Adipose tissue (tissue), 3 donors: Measurements from ENCODE around the gene KCNH1. TPM values are rescaled to one million over a fixed set of nuclear protein-coding genes. Genes with fewer than 3 reads are reported as not detected.

Source experiments
- H3K27ac ChIP-seq: one replicate; pipeline ENCODE4 v1.5.1; 2013; ENCODE audit warnings: low read depth, low read length
- WGBS, 3 donors: extraction: QIAGEN DNeasy Blood & Tissue Kit; methylation state at CpG; one replicate each; pipeline ENCODE4 v1.1.7; 2013; 5-methylcytosine and 5-hydroxymethylcytosine counted together
- polyA plus RNA-seq, 3 donors: library from polyadenylated mRNA; stranded (reverse); fragments of 200-250 nt; gene quantifications; one replicate each; pipeline ENCODE4 v1.2.3, GENCODE V29; 2013
- donor health status: healthy with polysubstance abuse.
- donor health status: Bipolar disorder and iron deficiency.
- donor health status: healthy.

The KCNH1 gene
- polyA plus RNA-seq, 3 donors = 0.08 to 0.15 TPM; not detected in 1

DNA sequence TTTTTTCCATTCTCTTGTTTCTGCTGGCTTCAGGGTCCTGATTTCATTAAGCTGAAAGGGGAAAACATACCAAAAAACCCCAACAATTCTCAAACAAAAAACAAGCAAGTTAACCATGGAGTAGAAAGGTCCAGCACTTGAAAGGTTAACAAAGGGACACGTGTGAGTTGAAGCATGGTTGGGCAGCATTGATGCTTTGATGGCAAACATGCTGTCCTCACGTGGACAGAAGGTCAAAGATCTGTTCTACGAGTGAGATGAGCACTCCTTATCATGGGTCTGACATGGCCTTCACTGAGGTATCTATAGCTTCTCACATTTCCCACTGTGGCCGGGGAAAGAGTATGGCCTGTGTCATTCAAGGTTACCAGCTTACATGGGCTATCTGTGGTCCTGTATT lies 410.3 kb downstream of the KCNH1 start:
- H3K27ac ChIP-seq = no peak overlapping the region
- WGBS, 3 donors = 41 to 44% (median 41%) methylated on average over 4 of the region's 4 CpGs

DNA sequence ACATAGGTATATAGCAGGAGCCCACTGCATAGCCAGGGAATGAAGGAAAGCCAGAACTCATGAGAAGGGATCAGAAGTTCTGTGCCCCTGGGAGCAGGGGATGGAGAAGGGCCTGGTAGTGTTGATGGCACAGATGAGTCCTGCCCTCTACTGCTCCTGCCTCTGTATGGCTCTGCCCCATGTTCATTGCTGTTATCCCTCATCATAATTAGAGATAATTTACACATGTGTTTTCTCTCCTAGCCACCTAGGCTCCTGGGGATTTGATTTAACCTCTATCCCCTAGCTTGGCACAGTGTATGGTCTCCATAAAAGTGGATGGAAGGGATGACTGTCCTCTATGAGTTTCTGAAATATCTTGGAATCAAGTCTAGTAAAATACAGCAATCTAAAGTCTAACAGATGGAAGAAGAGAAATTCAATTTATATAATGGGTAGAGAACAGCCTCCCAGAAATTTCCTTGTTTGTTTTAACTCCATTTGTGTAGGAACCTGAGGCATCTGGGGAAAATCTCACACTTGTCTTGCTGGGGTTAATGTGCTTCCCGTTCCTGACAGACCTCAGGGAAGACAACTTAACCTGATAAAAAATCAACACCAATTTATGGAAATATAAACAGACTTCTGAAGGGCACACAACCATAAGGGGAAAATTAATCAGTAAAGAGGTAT lies 411.4 kb downstream of the KCNH1 start:
- no peak overlapping the region for H3K27ac ChIP-seq
- WGBS, 3 donors = 8 to 42% (median 40%) methylated on average over 1 of the region's 1 CpG

DNA sequence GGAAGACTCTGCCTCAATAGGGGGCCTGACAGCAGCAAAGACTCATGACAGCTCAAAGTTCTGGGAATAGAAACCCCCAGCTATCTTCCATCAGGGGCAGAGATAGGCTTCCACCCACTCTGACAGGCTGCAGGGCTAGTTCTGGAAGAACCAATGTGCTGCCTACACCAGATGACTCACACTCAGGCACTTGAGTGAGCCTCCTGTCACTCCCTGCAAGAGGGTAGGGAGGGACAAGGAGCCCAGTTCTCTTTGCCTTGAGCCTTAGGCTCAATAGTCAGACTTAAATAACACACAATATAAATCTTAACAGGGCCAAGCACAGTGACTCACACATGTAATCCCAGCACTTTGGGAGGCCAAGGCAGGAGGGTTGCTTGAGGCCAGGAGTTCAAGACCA lies 418.9 kb downstream of the KCNH1 start:
- H3K27ac ChIP-seq = no peak overlapping the region

DNA sequence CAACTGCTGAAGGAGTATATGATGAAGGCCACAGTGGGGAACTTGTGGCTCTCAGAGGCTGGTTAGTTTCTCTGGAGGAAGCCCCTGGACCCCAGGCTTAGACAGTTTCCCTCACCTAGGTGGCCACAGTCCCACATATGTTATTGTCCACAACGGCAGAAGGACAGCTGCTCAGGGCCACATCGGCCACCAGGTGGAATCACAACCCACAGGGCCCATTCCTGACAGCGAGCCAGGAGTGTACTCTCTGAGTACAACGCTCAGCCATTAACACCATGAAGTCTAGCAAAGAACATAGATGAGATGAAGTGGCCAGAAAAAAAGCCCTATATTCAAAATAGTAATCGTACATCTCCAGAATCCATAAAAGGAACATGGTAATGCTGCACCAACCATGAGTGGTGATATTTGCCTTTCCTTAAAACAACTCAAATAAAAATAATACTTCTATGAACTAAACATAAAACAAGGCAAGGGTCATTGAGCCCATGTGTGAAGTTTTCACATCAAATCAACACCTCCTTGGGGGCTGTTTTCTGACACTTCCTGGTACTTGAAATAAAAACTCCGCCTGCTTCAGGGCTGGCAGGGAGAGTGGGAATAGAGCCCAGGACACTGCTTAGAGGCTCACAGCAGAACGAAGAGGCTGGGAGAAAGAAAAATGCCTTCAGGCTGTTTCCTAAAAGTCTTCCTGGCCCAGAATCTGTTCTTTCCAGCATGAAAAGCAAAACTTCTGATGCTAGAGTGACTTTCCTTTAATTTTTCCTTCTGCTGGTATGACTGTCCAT lies 421.9 kb downstream of the KCNH1 start:
- no peak overlapping the region for H3K27ac ChIP-seq
- 66 to 75% (median 69%) methylated on average over 7 of the region's 7 CpGs for WGBS, 3 donors

DNA sequence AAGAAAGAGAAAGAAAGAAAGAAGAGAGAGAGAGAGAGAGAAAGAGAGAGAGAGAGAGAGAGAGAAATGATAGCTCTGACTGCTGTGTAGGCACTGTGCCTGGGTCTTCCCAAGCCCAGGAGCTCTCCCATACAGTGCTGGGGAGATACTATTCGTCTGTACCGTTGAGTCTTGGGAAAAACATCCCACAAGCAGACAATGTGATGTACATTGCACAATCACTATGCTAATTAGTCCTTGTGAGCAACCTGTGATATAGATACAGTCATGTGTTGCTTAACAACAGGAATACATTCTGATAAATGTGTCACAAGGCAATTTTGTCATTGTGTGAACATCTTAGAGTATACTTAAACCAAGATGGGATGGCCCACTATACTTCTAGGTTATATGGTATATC lies 424.2 kb downstream of the KCNH1 start:
- 74 to 83% (median 80%) methylated on average over 2 of the region's 2 CpGs for WGBS, 3 donors
- H3K27ac ChIP-seq = no peak overlapping the region

DNA sequence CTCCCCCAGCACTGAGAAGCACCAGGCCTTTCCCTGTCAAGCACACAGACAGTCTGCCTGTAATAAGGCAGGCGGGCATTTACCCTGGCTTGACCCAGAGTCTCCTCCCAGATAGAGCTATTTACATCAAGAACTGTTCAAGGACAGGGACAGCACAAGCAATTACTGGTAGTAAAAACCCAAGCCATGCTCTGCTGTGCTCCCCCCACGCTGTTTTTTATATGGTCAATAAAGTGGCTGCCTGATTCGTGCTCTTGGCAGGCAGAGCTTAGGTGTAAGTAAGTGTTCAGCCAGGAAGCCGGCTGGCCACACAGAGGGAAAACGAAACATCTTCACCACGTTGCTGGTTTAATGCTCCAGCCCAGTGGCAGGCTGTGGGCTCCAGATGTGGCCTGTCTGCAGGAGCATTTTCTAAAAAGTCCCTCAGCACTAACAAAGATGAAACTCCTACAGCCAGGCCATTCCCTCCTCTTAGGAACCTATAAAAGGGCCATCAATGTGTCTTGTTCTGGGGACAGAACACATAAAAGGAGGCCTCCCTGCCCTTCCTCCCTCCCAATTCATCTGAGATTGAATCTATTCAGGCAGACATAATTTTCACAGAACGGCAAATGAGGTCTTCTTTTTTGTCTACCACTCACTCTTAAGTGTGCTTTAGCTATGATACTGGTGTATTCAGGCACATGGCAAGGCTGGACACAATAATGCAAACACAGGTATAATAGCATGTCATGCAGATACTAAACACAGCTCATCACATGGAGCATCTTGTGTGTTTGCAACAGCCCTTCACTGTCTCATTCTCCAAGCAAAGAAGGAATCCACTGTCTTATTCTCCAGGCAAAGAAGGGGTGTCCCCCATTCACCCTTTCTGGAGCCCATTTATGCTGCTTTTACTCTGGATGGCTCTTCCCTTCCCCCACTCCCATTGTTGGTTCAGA lies 426.4 kb downstream of the KCNH1 start:
- no peak overlapping the region for H3K27ac ChIP-seq
- 70 to 79% (median 73%) methylated on average over 7 of the region's 7 CpGs for WGBS, 3 donors

DNA sequence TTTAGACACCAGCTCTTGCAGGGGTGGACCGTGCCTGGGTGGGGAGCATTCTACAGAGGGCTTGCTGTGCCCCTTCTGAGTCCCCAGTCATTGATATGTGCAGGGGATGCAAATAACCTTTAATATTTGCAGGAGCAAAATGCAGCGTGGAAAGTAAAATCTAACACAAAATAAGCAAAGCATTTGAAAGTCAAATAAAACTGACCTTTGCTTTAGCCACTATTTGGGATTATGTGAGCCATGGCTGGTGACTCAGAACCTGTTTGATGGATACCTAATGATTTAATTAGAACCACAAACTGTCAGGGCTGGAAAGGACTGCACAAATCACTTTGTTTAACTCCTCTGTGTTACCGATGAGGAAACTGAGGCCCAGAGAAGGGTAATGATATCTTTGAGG lies 427.7 kb downstream of the KCNH1 start:
- H3K27ac ChIP-seq = no peak overlapping the region
- 76 to 86% (median 79%) methylated on average over 3 of the region's 3 CpGs for WGBS, 3 donors

DNA sequence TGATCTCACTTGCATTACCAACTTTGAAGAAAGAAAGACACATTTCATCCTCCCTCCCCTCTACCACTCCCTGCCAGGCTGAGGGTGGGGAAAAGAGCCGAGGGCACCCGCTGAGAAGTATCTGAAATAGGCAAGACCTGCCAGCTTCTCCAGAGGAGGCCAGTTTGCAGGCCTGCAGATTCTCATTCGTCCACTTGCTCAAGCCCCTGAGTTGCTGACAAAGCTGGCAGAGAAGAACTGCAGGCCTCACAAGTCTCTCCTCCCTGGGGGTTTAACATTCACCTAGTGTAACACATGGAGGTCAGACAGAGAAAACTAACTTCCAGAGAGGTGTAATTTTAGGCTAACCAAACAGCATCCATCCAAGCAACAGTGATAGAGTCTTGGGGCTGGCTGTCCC lies 428.9 kb downstream of the KCNH1 start:
- 71 to 90% (median 74%) methylated on average over 3 of the region's 3 CpGs for WGBS, 3 donors
- no peak overlapping the region for H3K27ac ChIP-seq

DNA sequence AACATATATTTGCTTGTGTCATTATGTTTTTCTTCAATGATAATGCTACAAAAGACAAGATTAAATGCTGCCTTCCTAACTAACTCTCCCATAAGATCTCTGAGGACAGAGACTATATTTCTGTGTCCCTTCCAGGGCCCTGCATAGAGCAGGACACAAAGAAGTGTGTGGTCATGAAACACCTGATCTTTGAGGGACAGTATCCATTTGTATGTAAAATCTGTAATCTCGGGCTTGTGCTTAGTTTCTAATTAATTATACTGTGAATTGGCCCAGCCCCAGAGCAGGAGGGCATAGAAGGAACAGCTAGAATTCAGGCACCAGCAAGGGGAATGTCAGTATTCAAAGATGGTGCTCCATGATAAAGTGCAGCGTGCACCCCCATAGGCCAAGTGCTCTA lies 430.4 kb downstream of the KCNH1 start:
- 73 to 89% (median 84%) methylated on average over 2 of the region's 2 CpGs for WGBS, 3 donors
- H3K27ac ChIP-seq = no peak overlapping the region

DNA sequence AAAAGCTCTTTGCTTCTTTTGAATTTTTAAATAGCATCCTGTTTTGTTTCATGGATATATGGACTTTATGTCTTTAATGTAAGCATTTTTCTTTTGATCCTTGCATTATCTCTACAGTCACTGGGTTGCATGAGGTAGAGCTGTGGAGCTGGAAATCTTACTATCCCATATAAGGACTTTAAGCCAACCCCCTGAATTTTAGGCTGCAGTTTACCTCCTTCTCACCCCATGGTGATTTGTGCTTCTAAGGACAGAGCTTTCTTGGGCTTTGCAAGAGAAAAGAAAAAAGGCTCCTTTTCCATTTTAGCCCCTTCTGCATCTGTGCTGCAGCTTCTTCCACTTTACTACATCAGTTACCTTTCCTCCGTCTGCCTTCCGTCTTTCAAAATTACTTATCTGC lies 431.4 kb downstream of the KCNH1 start:
- H3K27ac ChIP-seq = no peak overlapping the region
- 95 to 98% (median 97%) methylated on average over 2 of the region's 2 CpGs for WGBS, 3 donors

DNA sequence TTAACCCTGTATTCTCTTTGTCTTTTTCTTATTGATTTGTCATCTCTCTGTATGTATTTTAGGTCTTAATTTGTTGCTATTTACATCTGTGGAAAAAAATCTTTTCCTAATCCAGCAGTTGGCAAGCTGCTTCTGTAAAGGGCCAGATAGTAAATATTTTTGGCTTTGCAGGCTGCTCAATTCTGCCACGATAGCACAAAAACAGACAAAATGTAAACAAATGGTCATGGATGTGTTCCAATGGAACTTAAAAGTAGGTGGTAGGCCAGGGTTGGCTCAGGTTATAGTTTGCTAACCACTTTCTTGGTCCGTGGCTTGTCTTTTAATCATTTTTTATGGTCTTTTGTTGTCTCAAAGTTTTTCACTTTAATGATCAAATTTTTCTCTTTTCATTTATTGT lies 433.4 kb downstream of the KCNH1 start:
- no peak overlapping the region for H3K27ac ChIP-seq
- WGBS, 3 donors = 25 to 56% (median 55%) methylated on average over 2 of the region's 2 CpGs

DNA sequence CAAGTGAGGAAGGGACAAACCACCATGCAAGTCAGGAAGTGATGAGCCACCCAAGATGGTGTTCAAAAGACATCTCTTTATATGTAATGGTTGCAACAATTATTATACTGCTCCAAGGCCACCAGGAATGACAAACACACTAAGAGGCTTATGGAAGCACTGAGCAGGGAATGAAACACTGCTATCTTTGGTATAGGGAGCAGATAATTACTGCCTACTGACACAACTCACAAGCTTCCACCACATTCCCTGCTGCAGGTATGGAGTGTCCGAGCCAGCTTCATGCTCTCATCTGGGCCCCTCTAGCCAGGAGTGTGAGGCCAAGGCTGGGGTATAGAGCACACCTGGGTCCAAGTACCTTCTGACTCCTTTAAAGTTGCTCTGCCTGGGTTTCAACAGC lies 433.9 kb downstream of the KCNH1 start:
- no peak overlapping the region for H3K27ac ChIP-seq
- 80 to 85% (median 82%) methylated on average over 1 of the region's 1 CpG for whole genome bisulfite sequencing, 3 donors

DNA sequence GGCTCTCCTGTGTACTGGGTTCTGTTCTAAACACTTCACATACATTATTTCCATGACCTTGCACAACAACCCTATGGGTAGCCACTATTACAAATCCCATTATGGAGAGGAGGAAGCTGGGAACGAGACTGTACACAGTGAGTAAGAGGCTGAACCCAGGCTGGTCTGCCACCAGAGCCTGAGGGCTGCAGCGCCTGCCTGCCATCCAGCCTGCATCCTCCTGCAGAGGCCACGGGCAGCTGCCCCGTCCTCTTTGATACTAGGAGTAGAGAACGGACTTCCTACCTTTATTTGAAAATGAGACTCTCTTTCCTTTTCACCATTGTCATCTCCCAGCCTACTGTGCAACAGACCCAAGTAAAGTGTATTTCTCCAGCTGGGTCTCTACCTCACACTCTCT lies 435.3 kb downstream of the KCNH1 start:
- H3K27ac ChIP-seq = no peak overlapping the region
- 84 to 90% (median 87%) methylated on average over 5 of the region's 5 CpGs for WGBS, 3 donors

DNA sequence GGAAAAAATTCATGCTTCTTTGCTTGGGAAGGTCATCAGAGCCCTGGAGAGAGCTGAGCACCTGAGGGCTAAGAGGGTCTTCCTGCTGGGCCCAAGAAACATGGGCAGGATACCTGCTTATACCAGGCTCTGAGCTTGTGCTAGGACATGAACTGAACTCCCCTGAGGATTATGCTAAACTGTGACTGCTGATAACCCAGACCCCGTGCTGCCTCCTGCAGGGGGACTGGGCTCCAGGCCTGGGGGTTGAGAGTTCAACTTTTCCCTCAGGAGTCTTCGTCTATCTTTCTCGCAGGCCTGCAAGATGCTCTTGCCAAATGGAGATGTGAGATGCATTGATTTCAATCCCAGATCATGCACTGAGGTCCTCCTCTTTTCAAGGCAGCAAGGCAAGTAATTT lies 436.8 kb downstream of the KCNH1 start:
- H3K27ac ChIP-seq = no peak overlapping the region
- 56 to 71% (median 60%) methylated on average over 3 of the region's 3 CpGs for WGBS, 3 donors

DNA sequence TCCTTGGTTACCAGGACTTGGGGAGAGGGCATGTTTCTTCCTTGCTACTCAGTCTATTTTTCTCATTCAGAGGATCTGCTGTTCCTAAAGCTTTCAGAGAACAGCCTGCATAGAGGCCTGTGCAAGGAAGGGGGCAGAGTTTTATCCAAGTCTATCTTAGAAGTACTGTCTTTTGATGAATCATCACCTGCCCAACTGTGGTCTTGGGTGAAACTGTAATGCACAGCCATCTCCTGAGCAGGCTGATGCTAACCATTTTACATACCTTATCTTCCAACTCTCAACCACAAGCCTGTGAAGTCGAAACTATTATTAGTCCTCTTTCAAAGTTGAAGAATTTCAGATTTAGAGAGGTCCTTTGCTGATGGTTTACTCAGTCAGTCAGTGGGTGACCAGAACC lies 437.2 kb downstream of the KCNH1 start:
- WGBS, 3 donors = 67 to 77% (median 74%) methylated on average over 1 of the region's 1 CpG
- H3K27ac ChIP-seq = no peak overlapping the region

DNA sequence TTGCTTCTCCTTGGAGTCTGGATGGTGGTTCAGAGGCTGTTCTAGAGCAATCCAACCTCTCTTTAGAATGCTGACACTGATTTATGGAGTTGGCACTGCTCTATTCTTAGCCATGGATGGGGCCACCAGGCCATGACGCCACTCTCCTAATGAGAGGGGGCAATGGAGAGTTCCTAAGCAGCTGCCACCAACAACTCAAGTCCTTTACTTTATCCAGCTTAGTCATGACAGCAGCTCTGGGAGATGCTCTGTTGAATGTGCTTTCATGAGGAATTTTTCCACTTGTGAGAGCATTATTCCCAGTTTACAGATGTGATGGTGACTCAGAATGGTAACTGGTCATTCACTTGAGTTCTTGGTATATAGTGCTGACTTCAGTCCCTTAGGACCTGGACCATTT lies 438.9 kb downstream of the KCNH1 start:
- WGBS, 3 donors = 64 to 81% (median 70%) methylated on average over 1 of the region's 1 CpG

DNA sequence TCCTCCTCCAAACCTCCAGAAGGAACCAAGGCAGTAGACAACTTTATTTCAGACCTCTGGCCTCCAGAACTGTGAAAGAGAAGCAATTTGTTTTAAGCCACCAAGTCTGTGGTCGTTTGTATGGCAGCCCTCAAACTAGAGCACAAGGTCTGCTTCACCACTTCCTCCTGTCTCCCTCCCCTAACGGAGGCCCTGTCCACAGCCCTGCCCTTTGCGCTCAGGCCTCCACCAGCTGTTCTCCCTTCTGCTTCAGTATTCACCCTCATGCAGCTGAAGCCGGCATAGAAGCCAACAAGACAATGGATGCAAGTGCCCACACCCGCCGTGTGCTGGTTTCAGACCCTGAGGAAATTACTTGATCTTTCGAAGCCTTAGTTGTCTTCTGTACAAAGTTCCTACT lies 441.2 kb downstream of the KCNH1 start:
- no peak overlapping the region for H3K27ac ChIP-seq
- WGBS, 3 donors = 43 to 77% (median 53%) methylated on average over 7 of the region's 7 CpGs

More for the DNA sequence above, 438.9 kb downstream of the KCNH1 start:
- H3K27ac ChIP-seq = no peak overlapping the region

DNA sequence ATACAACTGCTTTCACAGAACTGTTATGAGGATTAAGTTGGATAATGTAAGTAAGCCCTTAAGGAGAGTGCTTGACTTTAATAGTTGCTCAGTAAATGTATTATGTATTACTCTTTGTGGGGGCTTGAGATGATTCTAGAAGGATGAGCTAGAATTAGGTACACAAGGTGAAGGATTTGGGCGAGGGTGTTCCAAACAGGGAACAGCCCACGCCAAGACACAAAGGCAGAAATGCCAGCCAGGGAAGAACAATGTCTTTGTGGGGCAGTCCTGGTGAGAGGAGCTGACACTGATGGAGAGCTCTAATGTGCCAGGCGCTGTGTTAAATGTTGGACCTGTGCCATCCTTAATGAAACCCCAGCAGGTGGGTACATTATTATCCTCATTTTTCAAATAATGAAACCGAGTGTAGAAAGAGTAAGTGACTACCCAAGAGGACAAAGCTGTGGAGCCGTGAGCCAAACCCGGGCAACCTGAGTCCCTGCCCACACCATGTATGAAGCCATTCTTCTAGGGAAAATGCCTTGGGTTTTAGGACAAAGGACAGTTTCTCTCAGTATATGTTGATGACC lies 442.8 kb downstream of the KCNH1 start:
- 87 to 94% (median 91%) methylated on average over 6 of the region's 6 CpGs for WGBS, 3 donors

DNA sequence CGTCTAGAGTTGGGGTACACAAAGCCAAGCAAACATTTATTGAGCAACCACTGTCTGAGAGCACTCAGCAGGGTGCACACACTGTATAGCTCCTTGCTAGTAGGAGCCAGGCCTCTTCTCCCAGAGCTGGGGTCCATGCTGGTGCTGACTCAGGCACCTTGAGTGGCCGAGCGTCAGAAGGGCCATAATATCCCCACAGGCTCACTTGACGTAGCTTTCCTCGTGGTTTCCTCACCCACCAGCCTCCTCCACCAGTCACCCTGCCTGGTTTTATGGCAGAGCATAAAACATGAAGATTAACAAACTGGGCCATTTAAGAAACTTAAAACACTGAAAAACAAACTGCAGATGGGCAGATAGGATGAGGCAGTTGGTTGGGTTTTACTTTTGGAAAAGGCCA lies 443.7 kb downstream of the KCNH1 start:
- 78 to 95% (median 94%) methylated on average over 5 of the region's 5 CpGs for WGBS, 3 donors
- H3K27ac ChIP-seq = no peak overlapping the region

More for the DNA sequence above, 442.8 kb downstream of the KCNH1 start:
- H3K27ac ChIP-seq = no peak overlapping the region
